Measurements from ENCODE around the gene COP1.

DNA sequence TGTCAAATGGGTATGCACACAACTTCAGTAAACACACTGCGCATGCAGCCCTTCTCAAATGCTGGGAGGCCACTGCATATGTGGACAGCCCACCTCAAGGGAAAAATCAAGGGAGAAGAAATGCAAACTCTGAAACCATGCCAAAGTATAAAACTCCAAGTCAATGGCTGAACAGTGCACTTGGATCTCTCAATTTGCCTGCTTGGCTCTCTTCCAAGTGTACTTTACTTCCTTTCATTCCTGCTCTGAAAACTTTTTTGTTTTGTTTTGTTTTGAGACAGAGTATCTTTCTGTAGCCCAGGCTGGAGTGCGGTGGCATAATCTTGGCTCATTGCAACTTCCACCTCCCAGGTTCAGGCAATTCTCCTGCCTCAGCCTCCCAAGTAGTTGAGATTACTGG lies 18.8 kb upstream of the COP1 start:
- no peak for TF ChIP-seq POLR2A (IDR thresholded peaks at IDR 0.05; ENCODE audit: control extremely low read depth in 1 of 2, low read depth in 2 of 2, low read length in 2 of 2)
- TF ChIP-seq, protein P1, sequence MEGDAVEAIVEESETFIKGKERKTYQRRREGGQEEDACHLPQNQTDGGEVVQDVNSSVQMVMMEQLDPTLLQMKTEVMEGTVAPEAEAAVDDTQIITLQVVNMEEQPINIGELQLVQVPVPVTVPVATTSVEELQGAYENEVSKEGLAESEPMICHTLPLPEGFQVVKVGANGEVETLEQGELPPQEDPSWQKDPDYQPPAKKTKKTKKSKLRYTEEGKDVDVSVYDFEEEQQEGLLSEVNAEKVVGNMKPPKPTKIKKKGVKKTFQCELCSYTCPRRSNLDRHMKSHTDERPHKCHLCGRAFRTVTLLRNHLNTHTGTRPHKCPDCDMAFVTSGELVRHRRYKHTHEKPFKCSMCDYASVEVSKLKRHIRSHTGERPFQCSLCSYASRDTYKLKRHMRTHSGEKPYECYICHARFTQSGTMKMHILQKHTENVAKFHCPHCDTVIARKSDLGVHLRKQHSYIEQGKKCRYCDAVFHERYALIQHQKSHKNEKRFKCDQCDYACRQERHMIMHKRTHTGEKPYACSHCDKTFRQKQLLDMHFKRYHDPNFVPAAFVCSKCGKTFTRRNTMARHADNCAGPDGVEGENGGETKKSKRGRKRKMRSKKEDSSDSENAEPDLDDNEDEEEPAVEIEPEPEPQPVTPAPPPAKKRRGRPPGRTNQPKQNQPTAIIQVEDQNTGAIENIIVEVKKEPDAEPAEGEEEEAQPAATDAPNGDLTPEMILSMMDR (IDR thresholded peaks at IDR 0.05; ENCODE audit: control extremely low read depth in 1 of 3, insufficient read depth in 1 of 3, low read depth in 1 of 3, low read length in 3 of 3), result no peak
- no peak for TF ChIP-seq POLR2AphosphoS5 (IDR thresholded peaks at IDR 0.05; ENCODE audit: low read depth, low read length)
- TF ChIP-seq CREB1 (IDR thresholded peaks at IDR 0.05), result no peak
- TF ChIP-seq ZNF274 (IDR thresholded peaks at IDR 0.05; ENCODE audit: borderline replicate concordance, extremely low read depth, low read length), result no peak
- no peak for TF ChIP-seq TAF1 (IDR thresholded peaks at IDR 0.05; ENCODE audit: low read depth, low read length)
